Fibroblast of skin of left biceps (primary cell): ENCODE results near the gene RAB3IP.

Source experiments
- DNase-seq, 2 experiments: peaks; one replicate each; pipeline ENCODE4 v3.0.0-alpha.2; 2013; ENCODE audit warnings: low read depth in 2 of 2

Gene RAB3IP, protein sequence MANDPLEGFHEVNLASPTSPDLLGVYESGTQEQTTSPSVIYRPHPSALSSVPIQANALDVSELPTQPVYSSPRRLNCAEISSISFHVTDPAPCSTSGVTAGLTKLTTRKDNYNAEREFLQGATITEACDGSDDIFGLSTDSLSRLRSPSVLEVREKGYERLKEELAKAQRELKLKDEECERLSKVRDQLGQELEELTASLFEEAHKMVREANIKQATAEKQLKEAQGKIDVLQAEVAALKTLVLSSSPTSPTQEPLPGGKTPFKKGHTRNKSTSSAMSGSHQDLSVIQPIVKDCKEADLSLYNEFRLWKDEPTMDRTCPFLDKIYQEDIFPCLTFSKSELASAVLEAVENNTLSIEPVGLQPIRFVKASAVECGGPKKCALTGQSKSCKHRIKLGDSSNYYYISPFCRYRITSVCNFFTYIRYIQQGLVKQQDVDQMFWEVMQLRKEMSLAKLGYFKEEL

DNA sequence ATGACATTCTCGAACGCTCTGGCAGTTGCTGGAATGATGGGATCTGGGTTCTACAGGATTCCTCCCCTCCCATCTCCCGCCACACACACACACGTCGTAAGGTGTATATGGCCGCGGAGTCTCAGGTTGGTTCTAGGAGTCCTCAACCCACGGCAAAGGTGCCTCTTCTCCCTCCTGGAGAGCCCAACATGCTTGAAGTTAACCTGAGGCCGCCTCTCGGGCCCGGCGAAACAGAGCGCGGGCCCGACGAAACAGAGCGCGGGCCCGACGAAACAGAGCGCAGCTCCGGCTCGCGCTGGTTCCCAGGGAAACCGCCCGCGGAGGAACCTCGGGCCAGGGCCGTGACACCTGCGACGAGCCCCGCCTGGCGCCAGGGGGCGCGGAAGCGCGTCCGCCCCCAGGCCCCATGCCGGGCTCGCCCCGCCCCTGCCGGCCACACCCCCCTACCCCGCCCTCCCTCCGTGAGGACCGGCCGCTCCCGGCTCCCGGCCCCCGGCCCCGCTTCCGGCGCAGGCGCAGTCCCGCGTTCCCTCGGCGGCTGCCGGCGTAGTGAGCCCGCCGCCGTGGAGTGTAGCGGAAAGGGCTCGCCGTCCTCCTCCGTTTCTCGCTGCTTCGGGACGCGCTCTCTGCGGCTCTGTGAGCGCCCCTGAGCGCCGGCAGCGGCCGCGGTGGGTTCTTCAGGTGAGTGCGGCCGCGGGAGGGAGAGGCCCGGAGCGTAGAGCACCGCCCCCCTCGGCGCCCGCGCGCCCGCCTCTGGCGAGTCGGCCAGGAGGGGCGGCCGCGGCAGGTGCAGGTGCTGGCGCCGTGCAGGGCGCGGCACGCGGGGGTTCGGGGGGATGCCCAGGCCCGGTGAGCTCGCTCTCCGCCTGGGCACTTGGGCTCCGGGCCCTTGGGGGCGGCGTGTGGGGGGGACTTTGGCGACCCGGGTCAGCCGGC lies at the start of gene RAB3IP:
RAB3IP (plus strand) TSS at position 510 of the 936 bp plus-strand sequence. CDS start 16,549 bp downstream, outside the sequence.
- peak; percentile 38 to 41 for DNase-seq

DNA sequence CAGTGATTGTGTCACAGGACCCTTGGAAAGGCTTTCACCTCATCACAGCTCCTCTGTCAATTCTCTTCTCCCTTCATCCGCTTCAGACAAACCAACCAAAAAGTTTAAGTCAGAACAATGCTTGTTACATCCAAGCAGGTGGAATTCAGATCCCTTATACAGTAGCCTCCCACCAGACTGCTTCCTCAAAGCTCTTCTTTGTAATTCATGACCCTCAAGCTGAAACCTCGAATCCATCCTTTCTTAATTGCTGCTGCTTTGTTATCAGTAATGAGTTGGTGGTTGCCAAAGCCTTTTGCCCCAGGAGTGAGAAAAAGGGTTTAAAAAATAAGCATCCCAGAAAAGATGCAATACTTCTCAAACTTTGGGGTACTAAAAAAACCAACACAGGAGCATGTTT lies 49.0 kb upstream of the RAB3IP start:
- DNase-seq: no peak

DNA sequence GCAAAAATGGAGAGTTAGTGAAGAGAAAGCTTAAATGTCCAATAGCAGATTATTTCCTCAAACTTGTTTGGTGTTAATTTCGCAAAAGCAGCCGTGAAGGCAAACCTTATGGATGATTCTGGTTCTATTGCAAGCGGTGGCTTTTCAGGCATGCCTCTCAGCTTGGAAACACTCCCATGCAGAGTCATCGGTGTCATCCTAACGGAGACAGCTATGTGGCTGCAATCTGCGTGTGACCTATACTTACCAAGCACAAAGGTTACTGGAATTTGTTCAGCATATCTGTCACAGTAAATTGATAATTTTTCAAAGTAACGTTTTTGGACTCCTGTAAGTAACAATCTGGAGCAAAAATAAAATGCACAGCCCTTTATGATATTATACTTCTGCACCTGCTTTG lies 44.5 kb upstream of the RAB3IP start:
- no peak for DNase-seq

DNA sequence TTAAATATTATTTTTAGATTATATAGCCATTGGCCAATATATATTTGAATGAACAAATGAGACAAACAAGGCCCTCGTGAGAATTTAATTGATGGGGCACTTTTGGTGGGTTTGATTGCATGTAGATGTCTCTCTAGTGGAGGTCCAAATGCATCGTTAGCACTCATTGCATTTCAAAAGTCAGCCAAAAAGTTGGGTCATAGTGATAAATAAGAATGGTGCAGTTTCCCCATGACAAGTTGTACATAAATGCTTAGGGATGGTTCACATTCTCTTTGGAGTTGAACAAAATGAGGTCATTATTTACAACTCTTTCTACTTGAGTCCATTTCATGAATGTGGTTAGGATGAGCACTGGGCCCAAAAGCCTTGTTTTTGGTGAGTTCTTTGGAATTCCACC lies 40.6 kb upstream of the RAB3IP start:
- no peak for DNase-seq

DNA sequence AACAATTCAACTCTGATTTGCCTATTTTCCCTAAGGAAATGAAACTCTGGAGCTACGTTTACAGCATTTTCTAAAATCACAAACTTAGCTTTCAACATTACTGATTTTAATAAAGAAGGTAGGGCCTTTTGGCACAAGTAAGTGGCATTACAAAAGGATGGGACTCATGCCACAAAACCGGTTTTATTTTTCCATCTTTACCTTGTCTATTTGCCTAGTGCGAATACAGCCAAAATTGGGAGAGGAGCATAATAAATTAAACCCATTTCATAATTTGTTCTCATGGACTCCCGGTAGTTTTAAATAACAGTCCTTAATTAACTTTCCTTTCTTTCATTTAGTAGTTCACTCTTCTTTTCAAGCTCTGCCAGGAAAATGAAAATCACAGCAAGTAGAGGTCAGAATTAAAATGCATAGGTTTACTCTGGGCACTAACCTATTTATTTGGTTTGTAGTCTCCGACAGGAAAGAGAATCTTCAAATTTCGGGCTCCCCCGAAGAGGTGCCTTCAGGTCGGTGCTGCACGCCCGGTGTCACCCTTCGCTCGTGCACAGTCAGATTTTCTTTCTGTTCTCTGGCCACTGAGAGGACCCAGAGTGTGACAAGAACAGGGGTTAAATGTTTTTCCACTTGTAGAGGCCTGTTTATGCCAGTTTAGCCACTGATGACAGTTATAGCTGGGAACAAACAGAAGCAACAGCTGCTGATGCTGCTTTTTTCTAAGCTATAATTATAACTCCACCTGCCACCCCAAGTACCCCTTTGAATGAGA lies 39.7 kb upstream of the RAB3IP start, which contains the start of gene BEST3:
BEST3 (minus strand) TSS at position 535 of the 772 bp plus-strand sequence. CDS start 1,505 bp downstream, outside the sequence.
- no peak for DNase-seq

DNA sequence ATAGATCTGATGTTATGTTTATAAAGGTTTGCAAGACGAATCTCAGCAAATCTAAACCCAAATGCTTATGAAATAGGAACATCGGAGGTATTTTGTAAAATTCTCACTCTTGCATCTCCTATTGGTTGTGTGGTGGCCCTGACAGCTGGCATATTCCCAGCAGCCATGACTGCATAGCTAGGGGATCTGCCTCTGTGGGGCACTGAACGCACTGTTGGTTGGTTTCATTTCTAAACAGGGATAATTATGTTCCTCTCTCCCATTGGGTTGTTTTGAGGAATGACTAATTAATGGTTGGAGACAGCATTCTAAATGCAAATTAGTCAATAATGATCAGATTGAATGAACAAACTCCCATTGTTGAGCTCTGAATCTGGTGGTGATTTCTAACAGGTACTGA lies 36.8 kb upstream of the RAB3IP start:
- no peak for DNase-seq

DNA sequence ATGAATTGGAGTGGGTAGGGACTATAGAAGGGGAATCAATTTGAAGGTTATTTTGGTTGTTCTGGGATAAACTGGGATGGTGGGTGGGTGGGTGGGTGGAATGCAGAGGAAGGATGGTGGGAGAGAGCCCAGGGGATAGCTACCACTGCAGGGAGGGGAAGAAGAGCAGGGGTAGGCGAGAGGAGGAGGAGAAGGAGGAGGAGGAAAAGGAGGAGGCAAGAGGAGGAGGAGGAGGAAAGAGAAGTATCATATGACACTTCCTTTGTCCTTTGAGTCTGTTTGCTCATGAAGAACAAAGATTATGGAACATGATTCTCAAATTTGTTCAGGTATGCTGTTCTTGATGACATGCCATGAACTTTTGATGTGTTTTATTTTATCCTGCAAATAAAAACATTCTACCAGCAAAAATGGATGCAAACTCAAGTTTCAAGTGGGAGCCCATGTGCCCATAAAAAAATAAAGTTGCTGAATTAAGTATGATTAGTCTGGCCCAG lies 35.5 kb upstream of the RAB3IP start:
- DNase-seq: no peak

DNA sequence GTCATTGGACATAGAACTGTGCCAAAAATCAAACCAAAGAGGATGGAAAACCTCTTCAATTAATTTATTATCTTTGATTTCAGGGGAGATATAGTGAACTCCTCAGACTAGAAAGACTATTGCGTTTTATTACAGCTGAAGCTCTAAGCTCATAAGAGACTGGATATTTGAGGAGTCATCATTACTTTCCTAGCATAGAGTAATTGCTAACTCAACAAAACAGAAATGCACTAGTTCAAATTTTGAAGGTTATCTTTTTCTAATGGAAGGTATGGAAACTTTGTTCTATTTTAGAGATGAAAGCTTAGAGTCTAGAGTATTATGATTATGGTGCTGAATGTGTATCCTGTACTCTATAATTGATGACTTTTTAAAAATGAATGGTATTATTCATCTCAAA lies 34.3 kb upstream of the RAB3IP start:
- no peak for DNase-seq

DNA sequence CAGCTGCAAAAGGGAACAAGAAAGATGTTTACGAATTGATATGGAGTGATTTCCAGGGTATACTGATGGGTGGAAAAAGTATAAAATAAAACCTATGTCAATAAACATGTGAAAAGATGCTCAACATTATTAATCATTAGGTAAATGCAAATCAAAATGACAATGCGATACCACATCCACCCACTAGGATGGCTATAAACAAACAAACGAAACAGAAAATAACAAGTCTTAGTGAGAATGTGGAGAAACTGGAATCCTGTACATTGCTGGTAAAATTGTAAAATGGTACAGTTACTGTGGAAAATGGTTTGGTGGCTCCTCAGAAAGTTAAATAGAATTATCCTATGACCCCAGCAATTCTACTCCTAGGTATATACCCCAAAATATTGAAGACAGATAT lies 30.0 kb upstream of the RAB3IP start:
- no peak for DNase-seq

DNA sequence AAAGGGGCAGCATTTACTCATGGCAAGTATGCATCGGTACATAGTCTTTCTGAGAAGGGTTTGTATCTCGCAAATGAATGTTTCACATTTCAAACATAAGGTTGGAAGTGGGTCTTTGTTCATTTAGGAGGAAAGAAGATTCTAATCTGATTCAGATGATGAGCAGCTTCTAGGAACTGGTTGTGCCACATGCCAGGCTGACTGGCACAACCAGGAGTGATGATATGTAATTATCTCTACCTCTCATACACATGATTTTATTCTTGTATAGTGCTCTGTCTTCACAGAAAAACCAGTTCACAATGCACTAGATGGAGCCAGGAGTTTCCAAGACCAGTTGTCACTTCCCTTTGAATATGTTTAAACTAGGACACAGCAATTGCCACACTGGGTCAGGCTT lies 25.8 kb upstream of the RAB3IP start:
- no peak for DNase-seq

DNA sequence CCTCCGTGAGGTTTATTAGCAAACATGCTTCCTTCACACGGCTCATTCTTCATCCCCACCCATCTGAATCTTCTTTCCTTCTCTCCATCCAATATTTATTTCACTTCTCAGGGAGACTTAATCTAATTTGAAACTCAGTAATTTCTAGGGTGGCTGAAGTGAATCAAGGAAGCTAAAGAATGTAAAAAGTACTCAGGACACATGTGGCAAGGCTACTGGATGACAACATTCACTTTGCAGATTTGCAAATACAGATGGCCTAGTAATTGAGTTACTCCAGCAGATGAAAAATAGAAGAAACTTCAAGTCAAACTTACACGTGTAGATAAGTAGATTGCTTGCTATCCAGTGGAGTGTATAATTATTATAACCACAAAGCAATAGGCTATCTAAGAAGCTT lies 24.1 kb upstream of the RAB3IP start:
- DNase-seq: no peak

DNA sequence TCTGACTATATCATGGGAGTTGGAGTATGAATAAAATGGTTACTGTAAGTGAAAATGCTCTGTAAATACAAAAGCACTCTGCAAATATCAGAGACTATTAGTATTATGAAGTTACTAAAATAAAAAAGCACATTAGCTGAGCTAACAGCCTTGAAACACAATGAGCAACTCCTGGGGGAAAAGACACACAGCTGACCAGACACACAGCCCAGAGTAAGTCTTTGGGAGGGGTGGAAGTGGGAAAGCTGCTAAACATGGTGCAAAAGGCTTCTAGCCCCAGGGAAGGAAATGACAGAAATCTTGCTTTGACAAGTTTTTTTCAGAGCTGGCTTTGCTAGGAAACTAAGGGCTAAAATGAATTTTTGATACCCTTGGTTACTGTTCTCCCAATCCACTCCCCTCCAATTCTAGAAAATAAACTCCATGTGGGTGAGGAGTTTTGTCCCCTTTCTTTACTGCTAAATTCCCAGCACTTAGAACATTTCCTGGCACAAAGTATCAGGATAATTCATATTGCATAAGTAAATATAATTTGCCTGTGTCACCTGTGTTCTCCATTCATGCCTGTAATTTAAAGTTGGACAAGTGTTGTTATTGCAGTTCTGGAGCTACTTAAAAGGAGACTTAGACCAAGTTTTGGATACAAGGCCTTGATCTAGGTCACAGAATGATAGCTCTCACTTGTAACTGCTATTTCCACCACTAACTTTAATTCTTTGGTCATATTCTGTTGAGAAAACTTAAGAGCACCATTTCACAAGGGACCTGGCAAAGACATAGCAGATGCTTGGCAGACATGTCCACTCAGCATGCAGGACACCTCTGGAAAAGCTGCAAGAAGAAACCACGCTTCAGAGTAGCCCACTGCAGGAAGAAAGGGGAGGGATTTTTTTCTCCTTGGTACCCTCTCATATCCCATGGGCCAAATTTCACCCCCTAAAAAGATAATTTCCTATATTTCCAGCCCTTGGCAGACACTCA lies 19.0 kb upstream of the RAB3IP start:
- no peak for DNase-seq

DNA sequence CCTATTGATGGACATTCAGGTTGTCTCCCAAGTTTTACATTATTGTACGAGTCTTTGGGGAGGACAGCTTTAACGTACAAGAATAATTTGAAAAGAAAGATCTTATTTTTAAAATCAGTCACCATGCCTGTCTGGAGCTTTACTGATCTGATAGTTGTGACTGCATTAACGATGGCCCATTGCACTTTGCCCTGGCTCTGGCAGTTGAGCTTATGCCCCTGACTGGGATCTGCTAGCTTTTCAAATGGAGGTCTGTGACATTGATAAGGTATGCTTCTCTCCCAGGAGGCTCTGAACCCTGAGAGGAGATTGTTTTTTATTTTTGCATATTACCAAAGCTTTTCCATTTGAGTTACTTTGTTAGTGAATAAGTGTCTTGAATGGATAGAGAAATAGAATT lies 17.9 kb upstream of the RAB3IP start:
- no peak for DNase-seq

DNA sequence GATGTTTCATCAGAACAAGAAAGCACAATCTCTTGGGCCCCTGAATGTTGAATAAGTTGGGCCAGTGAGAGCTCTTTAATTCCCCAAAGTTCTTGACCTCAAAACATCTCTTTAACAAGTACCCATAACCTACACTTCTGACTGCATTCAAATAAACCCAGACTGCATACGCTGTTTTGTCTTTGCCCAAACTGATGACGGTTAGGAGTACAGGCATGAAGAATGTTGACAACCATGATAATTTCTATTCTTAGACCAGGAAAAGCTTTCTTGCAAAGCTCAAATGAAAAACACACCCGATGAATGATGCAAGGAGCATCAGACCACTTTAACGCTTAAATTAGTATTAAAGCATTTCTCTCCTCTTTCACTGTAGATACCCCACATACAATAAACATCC lies 11.7 kb upstream of the RAB3IP start:
- DNase-seq: no peak

DNA sequence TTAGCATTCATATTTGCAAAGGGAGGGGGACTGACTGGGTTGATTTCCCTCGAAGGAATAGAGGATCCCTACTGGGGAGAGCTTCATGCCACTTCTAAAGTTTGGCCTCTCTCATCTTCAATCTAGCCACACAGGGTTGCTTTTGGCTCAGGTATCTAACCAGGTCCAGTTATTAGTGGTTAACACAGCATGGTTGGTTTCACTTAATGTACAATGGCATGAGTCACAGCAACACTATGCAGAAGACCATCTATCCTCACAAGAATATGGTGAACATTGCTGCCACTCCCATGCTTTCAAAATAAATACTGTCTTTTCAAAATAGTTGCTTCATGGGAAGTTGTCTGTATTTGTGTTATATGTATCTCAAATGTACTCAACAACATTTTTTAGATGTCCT lies 6.6 kb upstream of the RAB3IP start:
- no peak for DNase-seq

DNA sequence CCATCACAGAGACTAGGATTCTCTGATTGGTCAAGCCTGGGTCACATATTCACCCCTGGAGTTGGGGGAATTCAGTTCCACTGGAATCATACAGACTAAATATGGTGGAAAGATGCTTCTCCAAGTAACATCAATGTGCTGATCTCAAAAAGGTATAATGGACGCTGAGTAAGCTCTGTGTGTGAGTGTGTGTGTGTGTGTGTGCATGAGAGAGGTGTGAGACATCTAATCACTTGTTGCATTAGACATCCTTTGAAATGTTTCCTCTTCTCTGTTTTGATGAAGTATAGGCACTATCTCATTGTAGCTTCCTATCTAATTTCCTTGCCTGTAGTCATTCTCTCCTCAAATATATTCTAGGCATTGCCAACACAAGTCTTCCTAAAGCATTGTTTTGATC lies 5.0 kb upstream of the RAB3IP start:
- no peak for DNase-seq

DNA sequence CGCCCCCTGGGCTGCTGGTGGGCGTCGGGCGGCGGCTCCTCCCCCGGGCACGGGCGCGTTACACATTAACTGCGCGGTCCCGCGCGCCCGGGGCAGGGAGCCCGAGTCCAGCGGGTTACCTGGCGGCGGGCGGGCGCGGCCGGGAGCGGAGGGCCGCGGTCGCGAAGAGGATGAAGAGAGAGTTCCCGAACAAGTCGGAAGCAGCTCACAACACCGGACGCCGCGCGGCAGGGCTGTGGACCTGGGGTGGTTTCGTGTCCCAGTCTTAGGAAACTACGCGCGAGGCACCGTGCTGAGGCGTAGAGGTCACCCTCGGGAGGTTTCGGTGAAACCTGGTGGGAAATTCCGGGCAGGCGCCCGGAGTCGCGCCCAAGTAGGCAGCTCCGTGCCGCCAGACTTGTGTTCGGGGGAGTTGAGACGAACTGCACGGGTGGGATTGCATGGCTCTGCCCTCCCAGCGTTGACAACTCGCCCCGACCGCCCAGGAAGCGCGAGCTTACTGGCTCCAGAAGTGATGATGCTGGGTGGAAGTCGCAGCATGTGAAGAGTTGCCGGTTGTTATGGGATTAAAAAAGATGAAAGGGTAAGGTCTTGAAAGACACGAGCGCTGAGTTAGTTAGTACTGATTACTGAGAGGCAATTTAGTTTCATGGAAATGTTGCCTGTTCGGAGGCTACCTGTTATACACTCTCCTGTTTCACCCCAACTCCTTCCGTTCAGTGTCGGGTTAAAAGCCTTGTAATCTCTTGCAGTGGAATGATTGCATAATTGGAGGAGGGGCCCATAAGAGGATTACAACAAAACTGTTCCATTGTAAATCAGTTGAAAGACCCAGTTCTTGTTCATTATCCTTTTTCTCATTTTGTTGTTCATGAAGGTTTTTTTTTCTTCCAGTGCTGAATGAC lies 879 bp downstream of the RAB3IP start:
- DNase-seq: no peak

DNA sequence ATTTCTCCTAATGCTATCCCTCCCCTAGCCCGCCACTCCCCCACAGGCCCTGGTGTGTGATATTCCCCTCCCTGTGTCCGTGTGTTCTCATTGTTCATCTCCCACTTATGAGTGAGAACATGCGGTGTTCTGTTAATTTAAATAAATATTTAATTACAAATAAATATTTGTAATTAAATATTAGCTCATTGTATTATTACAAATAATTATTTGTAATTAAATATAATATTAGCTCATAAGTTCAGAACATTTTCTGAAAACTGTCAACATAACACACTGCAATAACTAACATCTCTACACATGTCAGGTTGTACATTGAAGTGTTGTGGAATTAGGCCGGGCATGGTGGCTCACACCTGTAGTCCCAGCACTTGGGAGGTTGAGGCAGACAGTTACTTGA lies 5.4 kb downstream of the RAB3IP start:
- no peak for DNase-seq

DNA sequence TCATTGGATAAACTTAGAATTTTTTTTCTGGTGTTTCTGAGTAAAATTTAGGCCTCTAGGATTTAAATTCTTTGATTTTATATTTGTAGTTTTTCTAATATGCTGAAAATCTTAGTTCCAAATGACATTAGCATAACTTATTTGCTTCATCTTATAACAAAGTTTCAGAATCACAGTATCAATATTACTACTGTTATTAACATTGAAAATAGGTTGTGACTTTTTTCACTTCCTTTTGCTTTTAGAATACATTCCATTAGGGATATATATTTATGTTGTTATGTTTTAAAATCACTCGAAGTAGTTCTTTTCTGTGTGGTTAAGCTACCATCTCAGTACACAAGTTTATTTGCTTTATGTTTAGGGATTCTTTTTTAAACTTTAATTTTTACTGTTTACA lies 12.8 kb downstream of the RAB3IP start:
- no peak for DNase-seq
